ENCODE measurements around the gene ASPSCR1. TPM values are rescaled to one million over a fixed set of nuclear protein-coding genes. Genes with fewer than 3 reads are reported as not detected.

Gene ASPSCR1
- total RNA-seq, 1 experiment from 2014 or later, result 59.2 TPM

- H3K27me3 ChIP-seq (replicated peaks; ENCODE audit: control insufficient read depth, insufficient read depth, low read length), result no peaks in the 10 kb centered on the region
- intact Hi-C loops (cut with micrococcal nuclease; ENCODE audit: unreplicated experiment), result no loop called here
- H3K9me3 ChIP-seq, result no peaks in the 10 kb centered on the region
- BruUV-seq (replicated peaks), result no TSS peak
- TF ChIP-seq CTCF (IDR thresholded peaks at IDR 0.05; ENCODE audit: insufficient read depth in 1 of 2, low read depth in 1 of 2, low read length in 1 of 2, severe bottlenecking in 1 of 2, unreplicated experiment in 1 of 2), result no peak
- Mint-ChIP-seq H3K36me3 (ENCODE audit: insufficient read depth, unreplicated experiment) (peaks cover 17% of the 10 kb centered on the region), H3K9me3 (ENCODE audit: unreplicated experiment) (no peaks in the 10 kb centered on the region), H3K4me3 (ENCODE audit: unreplicated experiment) (no peak overlapping the region), H3K27me3 (ENCODE audit: insufficient read depth, unreplicated experiment) (no peaks in the 10 kb centered on the region), H3K27ac (ENCODE audit: unreplicated experiment) (no peak overlapping the region), H3K4me1 (ENCODE audit: low read depth, unreplicated experiment) (peaks cover 5% of the 10 kb centered on the region)
- DNase-seq, result no peak
- ChIA-PET CTCF (no interaction called here), POLR2A (no interaction called here)
- H3K4me3 ChIP-seq (ENCODE audit: low read depth, low read length), result no peak overlapping the region
- peaks cover 9% of the 10 kb centered on the region for H3K4me1 ChIP-seq
- H3K36me3 ChIP-seq (ENCODE audit: control insufficient read depth, insufficient read depth, low read length), result no peaks in the 10 kb centered on the region
Observed at GRCh38 chr17:81942167-81942553, 35.3 kb upstream of the ASPSCR1 start.

- no peak for DNase-seq
- no peak for TF ChIP-seq CTCF (IDR thresholded peaks at IDR 0.05; ENCODE audit: insufficient read depth in 1 of 2, low read depth in 1 of 2, low read length in 1 of 2, severe bottlenecking in 1 of 2, unreplicated experiment in 1 of 2)
- no peaks in the 10 kb centered on the region for H3K36me3 Mint-ChIP-seq (ENCODE audit: insufficient read depth, unreplicated experiment)
- CTCF ChIA-PET, result interaction anchor here (0.7 to 1.4 kb wide), 4 partner anchors 17 to 93 kb away, joined by 3 read pairs; partner anchors contain the start of genes CENPX, DCXR and LRRC45
- no TSS peak for BruUV-seq (replicated peaks)
- no peak overlapping the region for H3K27ac Mint-ChIP-seq (ENCODE audit: unreplicated experiment)
- no peaks in the 10 kb centered on the region for H3K27me3 Mint-ChIP-seq (ENCODE audit: insufficient read depth, unreplicated experiment)
- H3K27me3 ChIP-seq (replicated peaks; ENCODE audit: control insufficient read depth, insufficient read depth, low read length), result no peaks in the 10 kb centered on the region
- intact Hi-C loops (cut with micrococcal nuclease; ENCODE audit: unreplicated experiment), result no loop called here
- POLR2A ChIA-PET, result interaction anchor here (0.6 kb wide), 2 partner anchors 9 to 1072 kb away, joined by 3 to 9 read pairs; no protein-coding TSS in a partner anchor
- H3K9me3 ChIP-seq, result no peaks in the 10 kb centered on the region
- peaks cover 9% of the 10 kb centered on the region for H3K4me1 ChIP-seq
- no peaks in the 10 kb centered on the region for H3K9me3 Mint-ChIP-seq (ENCODE audit: unreplicated experiment)
- H3K4me1 Mint-ChIP-seq (ENCODE audit: low read depth, unreplicated experiment), result no peaks in the 10 kb centered on the region
- no peaks in the 10 kb centered on the region for H3K36me3 ChIP-seq (ENCODE audit: control insufficient read depth, insufficient read depth, low read length)
- H3K4me3 Mint-ChIP-seq (ENCODE audit: unreplicated experiment), result no peak overlapping the region
- H3K4me3 ChIP-seq (ENCODE audit: low read depth, low read length), result no peak overlapping the region
Observed at GRCh38 chr17:81944858-81945257, 32.6 kb upstream of the ASPSCR1 start.

- CTCF ChIA-PET, result no interaction called here
- POLR2A ChIA-PET, result no interaction called here
- Mint-ChIP-seq H3K27me3 (ENCODE audit: insufficient read depth, unreplicated experiment) (no peaks in the 10 kb centered on the region), H3K36me3 (ENCODE audit: insufficient read depth, unreplicated experiment) (no peaks in the 10 kb centered on the region), H3K4me1 (ENCODE audit: low read depth, unreplicated experiment) (no peaks in the 10 kb centered on the region), H3K9me3 (ENCODE audit: unreplicated experiment) (no peaks in the 10 kb centered on the region), H3K4me3 (ENCODE audit: unreplicated experiment) (no peak within 1 kb of the TSS), H3K27ac (ENCODE audit: unreplicated experiment) (no peak within 1 kb of the TSS)
- Histone ChIP-seq H3K9me3 (no peaks in the 10 kb centered on the region), H3K4me3 (ENCODE audit: low read depth, low read length) (no peak within 1 kb of the TSS), H3K4me1 (peaks cover 9% of the 10 kb centered on the region), H3K36me3 (ENCODE audit: control insufficient read depth, insufficient read depth, low read length) (no peaks in the 10 kb centered on the region), H3K27me3 (replicated peaks; ENCODE audit: control insufficient read depth, insufficient read depth, low read length) (no peaks in the 10 kb centered on the region)
- DNase-seq, result no peak
- BruUV-seq (replicated peaks), result no TSS peak
- TF ChIP-seq CTCF (IDR thresholded peaks at IDR 0.05; ENCODE audit: insufficient read depth in 1 of 2, low read depth in 1 of 2, low read length in 1 of 2, severe bottlenecking in 1 of 2, unreplicated experiment in 1 of 2), result no peak
- intact Hi-C loops (cut with micrococcal nuclease; ENCODE audit: unreplicated experiment), result no loop called here
Observed at GRCh38 chr17:81947189-81947588, 30.2 kb upstream of the ASPSCR1 start, which contains the start of gene MYADML2. MYADML2 (minus strand) TSS chr17:81947233; CDS start chr17:81941741, 5,492 bp downstream.
